Right kidney (tissue), 1 donor: ENCODE results near the gene NTSR1.

Experiments used
- DNase-seq: peaks from one replicate; pipeline ENCODE4 v3.0.0-alpha.2; 2016

NTSR1 gene

DNA sequence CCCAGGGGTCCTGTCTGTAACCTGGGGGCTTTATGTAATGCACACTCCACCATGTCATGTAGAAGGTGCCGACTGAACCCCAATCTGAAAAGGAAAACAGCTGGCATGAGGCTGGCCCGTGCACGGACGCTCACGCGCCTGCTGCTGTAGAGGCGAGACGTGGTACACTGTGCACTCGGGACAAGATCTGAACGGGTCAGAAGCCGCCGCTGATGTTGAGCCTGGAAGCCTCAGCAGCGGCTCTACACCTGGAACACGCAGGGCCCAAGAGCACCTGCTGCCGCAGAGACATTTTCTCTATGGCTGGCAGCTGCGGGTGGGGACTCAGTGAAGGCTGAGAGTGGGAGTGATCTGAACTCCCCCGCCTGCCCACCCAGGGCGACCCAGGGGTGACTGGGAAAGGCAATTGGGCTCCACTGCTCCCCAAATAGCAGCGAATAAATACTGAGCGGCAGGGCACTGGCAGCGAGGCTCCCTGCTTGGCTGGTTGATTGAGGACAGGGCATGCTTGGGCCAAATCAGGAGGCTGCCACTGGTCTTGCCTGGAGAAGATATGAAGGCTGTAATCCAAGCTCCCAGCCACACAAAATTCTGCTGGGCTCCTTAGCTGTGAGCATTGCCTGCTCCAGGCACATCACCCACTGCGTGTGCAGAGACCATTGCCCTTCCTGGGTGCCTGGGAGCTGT lies 93.5 kb downstream of the NTSR1 start:
- DNase-seq, result no peak

DNA sequence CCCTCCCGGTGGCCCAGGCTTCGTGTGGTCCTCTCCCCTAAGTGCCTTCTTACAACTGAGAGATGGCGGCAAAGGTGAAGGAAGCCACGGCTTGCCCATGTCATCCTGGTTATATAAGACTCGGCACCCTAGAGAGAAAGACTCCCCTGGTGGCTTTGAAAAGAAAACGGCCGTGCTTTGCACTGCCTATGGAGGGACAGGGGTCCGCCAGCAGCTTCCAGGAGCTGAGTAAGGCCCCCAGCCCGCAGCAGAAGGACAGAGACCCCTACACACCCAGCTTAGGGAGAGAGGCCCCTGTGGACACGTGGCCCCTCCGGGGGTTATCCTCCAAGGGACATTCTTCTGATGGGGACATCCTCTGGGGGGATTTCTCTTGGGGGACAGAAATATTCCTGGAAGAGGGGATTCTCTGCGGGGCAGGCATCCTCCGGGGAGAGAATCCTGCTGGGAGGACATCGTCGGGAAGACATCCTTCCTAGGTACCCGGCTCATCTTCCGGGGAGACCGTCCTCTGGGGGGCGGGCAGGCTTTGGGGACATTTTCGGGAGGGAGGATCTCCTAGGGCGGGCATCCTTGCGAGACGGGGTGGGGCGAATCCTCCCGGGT lies 95.5 kb downstream of the NTSR1 start:
- DNase-seq, result no peak

DNA sequence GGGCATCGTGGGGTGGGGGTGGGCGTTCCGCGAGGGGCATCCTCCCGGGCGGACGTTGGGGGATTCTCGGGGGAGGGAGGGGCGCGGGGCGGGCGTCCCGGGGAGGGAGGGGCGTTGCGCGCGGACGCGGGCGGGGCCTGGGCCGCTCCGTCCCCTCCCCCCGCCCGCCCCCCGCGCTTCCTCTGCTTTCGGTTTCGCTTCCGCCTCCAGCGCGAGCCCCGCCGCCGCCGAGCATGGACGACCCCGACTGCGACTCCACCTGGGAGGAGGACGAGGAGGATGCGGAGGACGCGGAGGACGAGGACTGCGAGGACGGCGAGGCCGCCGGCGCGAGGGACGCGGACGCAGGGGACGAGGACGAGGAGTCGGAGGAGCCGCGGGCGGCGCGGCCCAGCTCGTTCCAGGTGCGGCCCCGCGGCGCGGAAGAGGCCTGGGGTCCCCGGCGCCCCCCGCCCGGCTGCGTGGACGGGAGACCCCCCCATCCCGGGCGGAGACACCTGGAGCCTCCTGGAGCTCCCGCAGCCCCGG lies 96.1 kb downstream of the NTSR1 start, which contains the start of gene OGFR:
TSS of gene OGFR (plus strand) at position 209 of the 528 bp plus-strand sequence. CDS start at position 234, 25 bp downstream.
- peak; percentile 69 for DNase-seq

DNA sequence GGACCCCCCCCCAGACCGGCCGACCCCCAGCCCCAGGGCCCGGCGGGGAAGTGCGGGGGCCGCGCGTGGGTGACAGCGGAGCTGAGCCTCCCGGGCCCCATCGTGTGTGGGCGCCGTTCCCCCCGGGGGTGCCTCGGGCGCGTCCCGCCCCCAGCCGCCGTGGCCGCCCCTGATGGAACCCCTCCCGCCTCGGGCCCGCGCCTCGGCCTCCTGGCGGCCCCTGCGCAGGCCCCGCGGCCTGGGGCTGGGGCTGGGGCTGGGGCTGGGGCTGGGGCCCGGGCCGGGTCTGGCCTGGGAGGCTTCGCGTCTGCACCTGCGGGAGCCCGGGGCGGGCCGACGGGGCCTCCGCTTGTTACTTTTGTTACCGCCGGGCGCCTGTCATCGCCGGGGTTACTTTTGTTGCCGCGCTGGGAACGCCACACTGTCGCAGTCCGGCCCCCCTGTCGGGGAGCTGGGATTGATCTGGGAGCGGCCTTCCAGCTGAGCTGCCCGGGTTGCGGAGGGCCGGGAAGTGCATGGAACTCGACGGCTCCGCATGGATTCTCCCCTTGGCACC lies 96.6 kb downstream of the NTSR1 start:
- no peak for DNase-seq

DNA sequence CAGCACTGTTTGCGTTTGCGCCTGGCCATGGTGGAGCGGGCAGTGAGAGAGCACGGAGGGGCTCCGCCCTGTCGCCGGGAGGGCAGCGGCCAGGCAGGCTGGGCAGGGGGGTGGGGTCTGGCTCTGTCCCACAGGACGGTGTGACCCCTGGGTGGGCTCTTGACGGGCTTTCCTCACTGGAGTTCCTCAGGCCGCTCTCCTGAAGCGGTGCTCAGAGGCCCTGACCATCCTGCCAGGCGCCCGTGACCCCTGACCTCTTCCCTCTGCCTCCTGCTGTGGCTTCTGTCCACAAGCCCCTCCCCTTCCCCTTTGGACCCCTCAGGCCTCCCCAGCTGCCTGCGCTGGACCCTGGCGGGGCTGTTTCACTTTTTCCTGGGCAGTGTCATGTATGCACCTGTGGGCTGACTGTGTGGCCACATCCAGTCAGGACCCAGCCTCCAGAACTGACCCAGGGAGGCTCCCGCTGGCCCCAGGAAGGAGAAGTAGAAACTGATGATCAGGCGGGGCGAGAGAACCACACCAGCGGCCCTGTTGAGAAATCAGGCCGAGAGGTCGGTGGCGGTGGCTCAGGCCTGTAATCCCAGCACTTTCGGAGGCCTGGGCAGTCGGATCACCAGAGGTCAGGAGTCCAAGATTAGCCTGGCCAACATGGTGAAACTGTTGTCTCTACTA lies 97.2 kb downstream of the NTSR1 start:
- DNase-seq, result no peak

DNA sequence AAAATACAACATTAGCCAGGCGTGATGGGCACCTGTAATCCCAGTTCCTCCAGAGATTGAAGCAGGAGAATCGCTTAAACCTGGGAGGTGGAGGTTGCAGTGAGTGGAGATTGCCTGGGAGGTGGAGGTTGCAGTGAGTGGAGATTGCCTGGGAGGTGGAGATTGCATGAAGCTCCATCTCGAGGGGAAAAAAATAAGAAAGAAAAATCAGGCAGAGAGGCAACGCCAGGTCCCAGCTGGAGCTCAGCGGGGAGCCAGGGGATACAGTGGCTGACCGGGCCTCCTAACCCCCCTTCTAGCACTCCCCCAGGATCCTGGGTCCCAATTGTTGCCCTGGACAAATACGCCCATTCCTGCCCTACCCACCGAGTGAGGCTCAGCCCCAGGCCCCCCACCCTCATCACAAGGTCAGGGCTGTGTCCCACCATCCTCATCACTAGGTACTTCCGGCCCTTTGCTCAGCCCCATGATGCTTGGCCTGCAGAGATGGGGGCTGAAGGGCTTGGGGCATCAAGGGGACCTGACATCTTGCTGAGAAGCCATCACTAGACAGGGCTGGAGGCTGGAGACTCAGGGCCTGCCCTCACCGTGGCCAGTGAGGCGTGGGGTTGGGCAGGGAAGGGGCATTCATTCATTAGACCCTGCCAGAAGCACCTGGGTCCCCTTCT lies 97.9 kb downstream of the NTSR1 start:
- no peak for DNase-seq

DNA sequence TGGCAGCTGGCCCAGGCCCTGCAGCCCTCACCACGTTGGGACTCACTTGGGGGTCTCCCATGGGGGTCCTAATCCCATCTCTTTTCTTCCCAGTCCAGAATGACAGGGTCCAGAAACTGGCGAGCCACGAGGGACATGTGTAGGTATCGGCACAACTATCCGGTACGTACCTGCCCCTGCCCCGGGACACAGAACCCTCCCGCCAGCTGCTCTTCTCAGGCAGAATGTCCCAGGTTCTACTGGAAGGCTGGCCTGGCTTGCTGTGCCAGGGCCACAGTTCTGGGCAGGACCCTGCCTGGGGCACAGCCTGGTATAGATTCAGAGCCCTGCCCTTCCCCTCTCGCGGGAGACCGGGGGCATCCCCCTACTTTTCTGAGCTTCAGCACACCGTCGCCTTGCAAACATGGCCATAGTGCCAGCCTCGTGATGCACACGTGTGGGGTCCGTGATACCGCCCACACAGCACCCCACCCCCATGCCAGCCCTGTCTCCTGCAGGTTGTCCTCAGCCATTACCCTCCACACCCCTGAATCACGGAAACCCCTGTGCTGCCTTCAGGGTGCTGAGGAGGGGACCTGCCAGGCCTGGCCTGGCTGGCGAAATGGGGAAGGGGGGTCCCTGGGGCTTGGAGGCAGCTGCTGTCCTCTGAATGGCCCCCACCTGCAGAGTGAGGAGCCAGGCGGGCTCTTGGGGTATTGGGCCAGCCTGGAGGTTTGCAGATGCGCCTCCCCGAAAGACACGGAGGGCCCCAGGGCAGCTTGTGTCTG lies 99.0 kb downstream of the NTSR1 start:
- DNase-seq, result no peak

DNA sequence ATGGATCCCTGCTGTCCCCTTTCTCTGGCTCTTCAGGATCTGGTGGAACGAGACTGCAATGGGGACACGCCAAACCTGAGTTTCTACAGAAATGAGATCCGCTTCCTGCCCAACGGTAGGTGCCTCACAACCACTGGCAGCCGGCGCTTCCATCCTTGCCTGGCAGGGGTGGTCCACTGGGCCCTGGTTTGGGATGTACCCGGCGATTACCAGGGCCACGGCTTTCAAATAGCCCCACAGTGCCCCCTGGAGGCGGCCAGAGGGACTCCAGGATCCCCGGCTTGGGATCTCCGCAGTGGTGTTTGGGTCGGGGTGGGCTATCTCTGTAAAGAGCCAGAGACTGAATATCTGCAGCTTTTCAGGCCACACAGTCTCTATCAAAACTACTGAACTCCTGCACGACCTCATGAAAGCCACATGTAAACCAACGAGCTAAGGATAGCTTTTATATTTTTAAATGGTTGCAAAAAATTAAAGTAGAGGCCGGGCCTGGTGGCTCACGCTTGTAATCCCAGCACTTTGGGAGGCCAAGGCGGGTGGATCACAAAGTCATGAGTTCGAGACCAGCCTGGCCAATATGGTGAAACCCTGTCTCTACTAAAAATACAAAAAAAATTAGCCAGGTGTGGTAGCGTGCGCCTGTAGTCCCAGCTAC lies 99.7 kb downstream of the NTSR1 start:
- DNase-seq, result no peak

DNA sequence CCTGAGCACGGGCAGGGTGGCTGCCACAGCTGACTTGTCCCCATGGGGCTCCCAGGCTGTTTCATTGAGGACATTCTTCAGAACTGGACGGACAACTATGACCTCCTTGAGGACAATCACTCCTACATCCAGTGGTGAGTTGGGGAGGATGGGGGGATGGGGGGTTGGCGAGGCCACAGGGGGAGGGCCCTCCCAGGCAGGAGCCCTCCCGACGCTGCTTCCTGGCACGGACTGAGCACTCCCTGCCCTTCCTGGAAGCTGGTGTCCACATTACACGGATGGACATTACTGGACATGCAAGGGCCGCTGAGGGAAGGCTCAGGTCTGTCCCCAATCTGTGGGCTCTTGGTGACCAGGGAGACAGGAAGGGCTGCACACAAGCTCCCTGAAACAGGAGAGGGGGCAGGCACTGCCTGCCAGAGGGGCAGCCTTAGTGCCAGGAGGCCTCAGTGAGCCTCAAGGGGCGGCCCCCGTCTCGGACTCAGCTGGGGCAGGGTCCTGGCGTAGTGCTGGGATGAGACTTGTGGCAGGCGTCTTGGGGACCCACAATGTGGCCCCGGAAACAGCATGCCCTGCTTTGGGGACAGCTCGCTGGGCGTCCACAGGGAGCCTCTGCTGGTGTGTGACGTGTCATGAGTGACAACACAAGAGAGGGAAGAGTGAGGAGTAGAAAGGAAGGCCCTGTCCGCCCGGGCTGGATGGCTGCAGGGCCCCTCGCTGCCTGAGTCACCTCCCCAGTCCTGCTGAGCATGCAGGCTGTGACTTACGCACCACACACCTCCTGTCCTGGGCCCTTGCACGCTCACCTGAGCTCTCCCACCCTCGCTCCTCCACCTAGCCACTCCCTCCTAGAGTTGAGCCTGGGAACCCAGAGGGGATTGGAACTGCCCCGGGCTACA lies 101.1 kb downstream of the NTSR1 start:
- DNase-seq, result no peak

DNA sequence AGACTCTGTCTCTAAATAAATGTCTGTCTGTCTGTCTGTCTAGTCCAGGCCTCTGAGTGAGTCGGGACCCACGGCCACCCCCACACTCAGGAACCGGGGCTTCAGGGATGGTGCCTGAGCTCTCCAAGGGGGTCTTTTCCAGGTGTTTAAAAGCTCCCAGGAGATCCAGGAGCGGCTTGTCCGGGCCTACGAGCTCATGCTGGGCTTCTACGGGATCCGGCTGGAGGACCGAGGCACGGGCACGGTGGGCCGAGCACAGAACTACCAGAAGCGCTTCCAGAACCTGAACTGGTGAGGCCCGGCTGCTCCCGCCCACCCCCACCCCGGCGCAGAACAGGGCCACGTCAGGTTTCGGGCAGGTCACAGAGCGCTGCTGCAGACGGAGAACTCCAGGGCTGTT lies 102.7 kb downstream of the NTSR1 start:
- no peak for DNase-seq

DNA sequence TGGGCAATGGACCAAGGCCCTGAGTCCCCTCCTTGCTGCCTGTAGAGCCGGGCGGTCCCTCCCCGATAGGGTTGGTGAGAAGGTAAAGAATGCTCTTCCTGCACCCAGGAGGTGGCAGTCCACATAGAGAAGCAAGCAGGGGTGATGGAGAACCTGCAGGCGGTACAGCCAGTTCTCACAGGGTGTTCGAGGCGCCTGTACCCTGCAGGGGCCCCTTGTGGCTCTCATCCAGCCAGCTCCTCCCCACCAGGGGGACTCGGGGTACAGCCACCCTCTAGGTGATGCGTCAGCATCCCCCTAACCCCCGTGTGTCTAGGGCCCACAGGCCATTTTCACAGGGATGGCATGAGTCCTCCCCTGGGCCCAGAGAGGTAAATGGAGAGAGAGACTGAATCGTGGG lies 103.1 kb downstream of the NTSR1 start:
- no peak for DNase-seq
